Esophagus squamous epithelium (tissue), 4 donors: ENCODE measurements around the gene UFSP1.

ENCODE experiments used
- POLR2A ChIP-seq, 4 donors: fragments of 450-650 bp; IDR thresholded peaks; one replicate each; pipeline ENCODE4 v1.6.1; 2017; ENCODE audit warnings: antibody characterized with exemption in 4 of 4, mild to moderate bottlenecking in 4 of 4, moderate library complexity in 3 of 4
- TF ChIP-seq, protein P1 (sequence below), 6 experiments: fragments of 450-650 bp in 4 of 6; fragments of 200-600 bp in 2 of 6; sonication (generic) in 2 of 6; IDR thresholded peaks; one replicate each; pipeline ENCODE4 v1.5.1; 2016 to 2019; ENCODE audit warnings: antibody characterized with exemption in 6 of 6, mild to moderate bottlenecking in 4 of 6, moderate library complexity in 4 of 6

- TF ChIP-seq, protein P1, sequence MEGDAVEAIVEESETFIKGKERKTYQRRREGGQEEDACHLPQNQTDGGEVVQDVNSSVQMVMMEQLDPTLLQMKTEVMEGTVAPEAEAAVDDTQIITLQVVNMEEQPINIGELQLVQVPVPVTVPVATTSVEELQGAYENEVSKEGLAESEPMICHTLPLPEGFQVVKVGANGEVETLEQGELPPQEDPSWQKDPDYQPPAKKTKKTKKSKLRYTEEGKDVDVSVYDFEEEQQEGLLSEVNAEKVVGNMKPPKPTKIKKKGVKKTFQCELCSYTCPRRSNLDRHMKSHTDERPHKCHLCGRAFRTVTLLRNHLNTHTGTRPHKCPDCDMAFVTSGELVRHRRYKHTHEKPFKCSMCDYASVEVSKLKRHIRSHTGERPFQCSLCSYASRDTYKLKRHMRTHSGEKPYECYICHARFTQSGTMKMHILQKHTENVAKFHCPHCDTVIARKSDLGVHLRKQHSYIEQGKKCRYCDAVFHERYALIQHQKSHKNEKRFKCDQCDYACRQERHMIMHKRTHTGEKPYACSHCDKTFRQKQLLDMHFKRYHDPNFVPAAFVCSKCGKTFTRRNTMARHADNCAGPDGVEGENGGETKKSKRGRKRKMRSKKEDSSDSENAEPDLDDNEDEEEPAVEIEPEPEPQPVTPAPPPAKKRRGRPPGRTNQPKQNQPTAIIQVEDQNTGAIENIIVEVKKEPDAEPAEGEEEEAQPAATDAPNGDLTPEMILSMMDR (IDR thresholded peaks at IDR 0.05) = no peak
- no peak for TF ChIP-seq POLR2A (IDR thresholded peaks at IDR 0.05)
These were observed 34.0 kb downstream of the UFSP1 start for GRCh38 chr7:100855515-100855914.
